ENCODE data around the gene HSPB1. TPM values are rescaled to one million over a fixed set of nuclear protein-coding genes. Genes with fewer than 3 reads are reported as not detected.
"Not testable (repeated sequence)": the region's sequence is repeated elsewhere in the genome, so short reads cannot be mapped to it uniquely, and the experiment has no call there.

Gene HSPB1
- total and polyA plus RNA-seq, 2 of the 13 experiments (the other 11 are each of a cell fraction or from before 2014, with no cell fraction given): 21.0 to 38.6 TPM

GRCh38 chr7:76271384-76271783, 31.1 kb upstream of the HSPB1 start:
- POLR2A ChIA-PET; BruUV-seq (replicated peaks); H3K79me2 ChIP-seq (ENCODE audit: insufficient read depth, low read length); H3K4me1 ChIP-seq (ENCODE audit: insufficient read depth, low read length); H3K4me2 ChIP-seq (ENCODE audit: low read depth, low read length); ATAC-seq; H2AFZ ChIP-seq (ENCODE audit: low read length); H3K9ac ChIP-seq (ENCODE audit: insufficient read depth, low read depth, low read length); intact Hi-C loops (cut with micrococcal nuclease; ENCODE audit: unreplicated experiment); H3K4me3 ChIP-seq (replicated peaks in 1 of 3; ENCODE audit: insufficient read depth in 1 of 3, low read depth in 2 of 3, low read length in 3 of 3); H3K36me3 ChIP-seq (replicated peaks in 1 of 2; ENCODE audit: control insufficient read depth in 1 of 2, insufficient read depth in 2 of 2, low read length in 2 of 2); DNase-seq (ENCODE audit: low spot score); in situ Hi-C loops (cut with HindIII; ENCODE audit: extremely low pct_ligation_motif_present, low pct_unique_long_range_greater_than_20kb); CTCF ChIA-PET (ENCODE audit: low intra/inter-chr PET ratio, low total read pairs); FAIRE-seq; H3K9me3 ChIP-seq (ENCODE audit: low read length); H4K20me1 ChIP-seq (ENCODE audit: insufficient read depth, low read length); H3K27ac ChIP-seq (ENCODE audit: extremely low read length, insufficient read depth, low read length): not testable (repeated sequence)
- WGBS (ENCODE audit: low lambda C conversion rate): 42% methylated on average over 2 of the region's 2 CpGs
- peak; percentile 40; the same call in 1 of the 2 replicates for TF ChIP-seq ZNF770 (CRISPR knock-in tag; IDR thresholded peaks at IDR 0.05)
- TF ChIP-seq ZNF121 (CRISPR knock-in tag; IDR thresholded peaks at IDR 0.05): peak; percentile 51; the same call in 1 of the 2 replicates
- peaks cover 0 to 28% of the 10 kb centered on the region in 2 experiments; a peak in 4 of 5 replicates for H3K27me3 ChIP-seq (ENCODE audit: control insufficient read depth in 1 of 2, insufficient read depth in 2 of 2, low read length in 2 of 2)

GRCh38 chr7:76272142-76272541, 30.3 kb upstream of the HSPB1 start:
- H3K4me3 ChIP-seq (replicated peaks in 1 of 3; ENCODE audit: insufficient read depth in 1 of 3, low read depth in 2 of 3, low read length in 3 of 3): no peak overlapping the region
- intact Hi-C loops (cut with micrococcal nuclease; ENCODE audit: unreplicated experiment) (no loop called here), in situ Hi-C loops (cut with HindIII; ENCODE audit: extremely low pct_ligation_motif_present, low pct_unique_long_range_greater_than_20kb) (no loop called here)
- no peaks in the 10 kb centered on the region for H3K79me2 ChIP-seq (ENCODE audit: insufficient read depth, low read length)
- H3K9me3 ChIP-seq (ENCODE audit: low read length): no peaks in the 10 kb centered on the region
- no TSS peak for BruUV-seq (replicated peaks)
- peaks cover 9% of the 10 kb centered on the region for H3K4me1 ChIP-seq (ENCODE audit: insufficient read depth, low read length)
- TF ChIP-seq ZNF564 (CRISPR knock-in tag; IDR thresholded peaks at IDR 0.05): no peak
- no peak for TF ChIP-seq ZNF720 (CRISPR knock-in tag; IDR thresholded peaks at IDR 0.05)
- TF ChIP-seq MEIS1 (CRISPR knock-in tag; IDR thresholded peaks at IDR 0.05; ENCODE audit: borderline replicate concordance): no peak
- no peak for TF ChIP-seq ELK4 (CRISPR knock-in tag; IDR thresholded peaks at IDR 0.05; ENCODE audit: borderline replicate concordance)
- no peak for TF ChIP-seq MXD3 (CRISPR knock-in tag; IDR thresholded peaks at IDR 0.05)
- no peak for TF ChIP-seq ZNF850 (CRISPR knock-in tag; conservative IDR thresholded peaks at IDR 0.05)
- TF ChIP-seq ZEB1 (IDR thresholded peaks at IDR 0.05; ENCODE audit: insufficient replicate concordance, low read depth): no peak
- TF ChIP-seq ZNF572 (CRISPR knock-in tag; IDR thresholded peaks at IDR 0.05): no peak
- no peak for TF ChIP-seq MATR3 (CRISPR knock-in tag; IDR thresholded peaks at IDR 0.05)
- no peak for TF ChIP-seq MIXL1 (CRISPR knock-in tag; IDR thresholded peaks at IDR 0.05)
- no peak for TF ChIP-seq MLLT10 (CRISPR knock-in tag; IDR thresholded peaks at IDR 0.05)
- TF ChIP-seq PLRG1 (conservative IDR thresholded peaks at IDR 0.05): no peak
- H4K20me1 ChIP-seq (ENCODE audit: insufficient read depth, low read length): no peaks in the 10 kb centered on the region
- no peak for DNase-seq (ENCODE audit: low spot score)
- no peak overlapping the region for H2AFZ ChIP-seq (ENCODE audit: low read length)
- peaks cover 1 to 36% of the 10 kb centered on the region in 2 experiments; a peak in 4 of 5 replicates for H3K27me3 ChIP-seq (ENCODE audit: control insufficient read depth in 1 of 2, insufficient read depth in 2 of 2, low read length in 2 of 2)
- CTCF ChIA-PET (ENCODE audit: low intra/inter-chr PET ratio, low total read pairs): no interaction called here
- POLR2A ChIA-PET: no interaction called here
- no peak overlapping the region for H3K4me2 ChIP-seq (ENCODE audit: low read depth, low read length)
- FAIRE-seq: no peak
- no peak overlapping the region for H3K27ac ChIP-seq (ENCODE audit: extremely low read length, insufficient read depth, low read length)
- no peaks in the 10 kb centered on the region for H3K36me3 ChIP-seq (replicated peaks in 1 of 2; ENCODE audit: control insufficient read depth in 1 of 2, insufficient read depth in 2 of 2, low read length in 2 of 2)
- ATAC-seq: no peak
- WGBS (ENCODE audit: low lambda C conversion rate): 26% methylated on average over 6 of the region's 6 CpGs
- no peak overlapping the region for H3K9ac ChIP-seq (ENCODE audit: insufficient read depth, low read depth, low read length)

Measured in HepG2 (cell line).